Stimulated activated CD8-positive, alpha-beta memory T cell treated with anti-CD3 and anti-CD28 coated beads, Interleukin-7, amount 100 ng/mL, for 48 hours (primary cell): ENCODE results near the gene ESCO1.
"Not testable (repeated sequence)": the region's sequence is repeated elsewhere in the genome, so short reads cannot be mapped to it uniquely, and the experiment has no call there.

Source experiments
- DNase-seq, 2 donors: peaks; one replicate each; pipeline ENCODE4 v3.0.0-alpha.2; 2020; ENCODE audit warnings: low read depth in 1 of 2; ENCODE audit errors: extremely low read depth in 1 of 2

Gene ESCO1

DNA sequence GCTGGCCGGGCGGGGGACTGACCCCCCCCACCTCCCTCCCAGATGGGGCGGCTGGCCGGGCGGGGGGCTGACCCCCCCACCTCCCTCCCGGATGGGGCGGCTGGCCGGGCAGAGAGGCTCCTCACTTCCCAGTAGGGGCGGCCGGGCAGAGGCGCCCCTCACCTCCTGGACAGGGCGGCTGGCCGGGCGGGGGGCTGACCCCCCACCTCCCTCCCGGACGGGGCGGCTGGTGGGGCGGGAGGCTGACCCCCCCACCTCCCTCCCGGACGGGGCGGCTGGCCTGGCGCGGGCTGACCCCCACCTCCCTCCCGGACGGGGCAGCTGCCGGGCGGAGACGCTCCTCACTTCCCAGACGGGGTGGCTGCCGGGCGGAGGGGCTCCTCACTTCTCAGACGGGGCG is 8.1 kb downstream of the ESCO1 start:
- DNase-seq: not testable (repeated sequence)

DNA sequence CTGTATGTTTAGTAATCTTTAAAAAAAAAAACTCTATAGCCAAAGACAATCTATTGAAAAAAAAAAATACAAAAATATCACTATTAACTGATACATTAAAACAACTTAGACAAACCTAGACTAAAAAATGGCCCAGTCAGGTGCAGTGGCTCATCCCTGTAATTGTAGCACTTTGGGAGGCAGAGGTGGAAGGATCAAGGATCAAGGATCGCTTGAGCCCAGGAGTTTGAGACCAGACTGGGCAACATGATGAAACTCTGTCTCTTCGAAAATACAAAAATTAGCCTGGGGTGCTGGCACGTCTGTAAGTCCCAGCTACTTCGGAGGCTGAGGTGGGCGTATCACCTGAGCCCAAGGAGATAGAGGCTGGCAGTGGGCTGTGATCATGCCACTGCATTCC is 16.1 kb downstream of the ESCO1 start:
- no peak for DNase-seq

DNA sequence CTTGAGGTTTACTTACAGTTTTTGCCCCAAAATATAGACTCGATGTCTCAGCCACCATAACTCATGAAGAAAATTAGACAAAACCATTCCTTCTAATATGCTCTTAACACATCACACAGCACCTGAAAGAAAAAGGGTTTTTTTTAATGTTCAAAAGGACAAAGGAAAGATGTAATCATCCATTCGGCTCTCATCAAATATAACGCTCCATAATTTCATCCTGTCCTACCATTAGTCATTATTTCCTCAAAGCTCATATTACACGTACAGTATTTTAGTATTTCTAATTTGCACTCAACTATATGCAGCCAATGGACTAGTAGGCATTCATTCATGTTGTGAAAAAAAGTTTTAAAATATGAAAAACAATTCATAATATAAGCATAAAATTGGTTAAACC is 24.8 kb downstream of the ESCO1 start:
- DNase-seq: no peak

DNA sequence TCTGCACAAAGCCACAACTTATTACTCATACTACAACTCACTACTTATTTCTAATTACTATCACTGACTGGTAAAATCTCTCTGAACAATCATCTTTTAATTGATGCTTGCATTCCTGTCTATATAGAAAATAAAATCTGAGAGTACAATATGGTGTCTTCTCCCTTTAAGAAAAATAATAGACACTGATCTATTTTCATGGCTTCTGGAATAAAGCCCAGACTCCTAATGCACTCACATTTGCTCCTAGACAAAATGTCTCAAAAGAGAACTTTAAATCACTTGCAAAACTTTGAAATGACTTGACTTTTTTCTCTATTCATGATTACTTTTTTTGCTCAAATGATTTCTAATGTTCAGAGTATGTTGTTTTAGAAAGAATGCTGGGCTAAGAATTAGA is 28.7 kb downstream of the ESCO1 start:
- DNase-seq: no peak

DNA sequence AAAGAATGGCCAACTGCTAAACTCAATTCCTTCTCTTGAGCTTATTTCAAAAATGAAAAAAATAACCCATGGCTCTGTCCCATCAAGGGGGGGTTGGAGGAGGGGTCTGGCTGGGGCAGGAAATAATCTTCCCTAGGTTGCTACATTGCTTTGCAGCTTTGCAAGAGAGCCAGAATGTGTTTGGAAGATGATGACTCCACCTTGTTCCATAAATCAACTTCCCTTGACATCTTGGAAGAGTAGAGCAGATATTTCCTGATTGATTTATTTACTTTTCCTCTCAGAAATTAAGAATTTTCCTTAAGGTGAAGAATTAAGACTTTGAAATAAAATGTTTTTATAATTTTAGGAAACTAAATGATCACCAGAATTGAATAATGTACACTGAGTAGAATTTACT is 41.3 kb downstream of the ESCO1 start:
- no peak for DNase-seq

DNA sequence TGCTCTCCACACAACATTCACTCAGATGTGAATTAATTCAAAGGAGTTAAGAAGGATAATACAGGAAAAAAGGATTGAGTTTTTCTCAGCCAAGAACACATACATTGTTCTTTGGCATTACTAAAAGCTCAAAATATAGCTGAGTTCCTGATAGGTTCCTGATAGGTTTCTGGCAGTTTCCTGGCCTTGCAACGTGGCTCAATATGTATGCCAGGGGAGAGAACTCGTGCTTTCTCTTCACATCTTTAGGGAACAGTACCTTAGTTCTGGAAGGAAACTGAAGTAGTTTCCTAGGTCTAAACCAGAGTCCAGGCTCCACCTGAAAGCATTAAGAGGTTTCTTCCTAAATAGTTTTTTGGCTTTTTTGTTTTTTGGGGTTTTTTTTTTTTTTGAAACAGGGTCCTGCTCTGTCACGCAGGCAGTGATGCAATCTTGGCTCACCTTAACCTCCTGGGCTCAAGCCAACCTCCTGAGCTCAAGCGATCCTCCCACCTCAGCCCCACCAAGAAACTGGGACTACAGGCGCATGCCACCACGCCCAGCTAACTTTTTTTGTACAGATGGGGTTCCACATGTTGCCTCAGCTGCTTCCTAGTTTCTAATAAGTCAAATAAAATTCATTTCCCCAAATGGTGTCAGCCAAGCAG is 42.8 kb downstream of the ESCO1 start:
- no peak for DNase-seq

DNA sequence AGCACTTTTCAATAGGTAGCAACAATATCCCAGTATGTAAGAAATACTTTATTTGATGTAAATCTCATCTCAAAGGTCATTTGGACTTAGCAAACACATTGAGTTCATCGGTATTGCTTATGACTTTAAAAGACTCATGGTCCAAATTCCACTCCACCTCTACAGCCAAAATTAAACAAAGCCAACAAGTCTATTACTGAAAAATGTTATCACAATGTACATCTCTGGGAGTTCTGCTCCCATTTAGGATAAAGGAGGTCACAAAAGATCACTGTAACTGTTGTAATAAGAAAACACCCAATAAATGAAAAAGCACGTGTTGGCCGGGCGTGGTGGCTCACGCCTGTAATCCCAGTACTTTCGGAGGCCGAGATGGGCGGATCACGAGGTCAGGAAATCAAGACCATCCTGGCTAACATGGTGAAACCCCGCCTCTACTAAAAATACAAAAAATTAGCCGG is 50.0 kb downstream of the ESCO1 start:
- DNase-seq: no peak

DNA sequence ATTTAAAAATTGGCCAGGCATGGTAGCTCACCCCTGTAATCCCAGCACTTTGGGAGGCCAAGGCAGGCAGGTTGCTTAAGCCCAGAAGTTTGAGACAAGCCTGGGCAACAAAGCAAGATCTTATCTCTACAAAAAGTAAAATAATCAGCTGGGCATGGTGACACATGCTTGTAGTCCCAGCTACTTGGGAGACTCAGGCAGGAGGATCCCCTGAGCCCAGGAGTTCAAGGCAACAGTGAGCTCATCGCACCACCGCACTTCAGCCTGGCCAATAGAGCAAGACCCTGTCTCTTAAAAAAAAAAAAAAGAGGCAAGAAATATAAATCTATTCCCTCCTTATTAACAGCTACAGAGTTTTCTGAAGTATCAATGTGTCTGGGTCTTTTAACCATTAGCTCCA is 51.9 kb downstream of the ESCO1 start:
- DNase-seq: no peak

DNA sequence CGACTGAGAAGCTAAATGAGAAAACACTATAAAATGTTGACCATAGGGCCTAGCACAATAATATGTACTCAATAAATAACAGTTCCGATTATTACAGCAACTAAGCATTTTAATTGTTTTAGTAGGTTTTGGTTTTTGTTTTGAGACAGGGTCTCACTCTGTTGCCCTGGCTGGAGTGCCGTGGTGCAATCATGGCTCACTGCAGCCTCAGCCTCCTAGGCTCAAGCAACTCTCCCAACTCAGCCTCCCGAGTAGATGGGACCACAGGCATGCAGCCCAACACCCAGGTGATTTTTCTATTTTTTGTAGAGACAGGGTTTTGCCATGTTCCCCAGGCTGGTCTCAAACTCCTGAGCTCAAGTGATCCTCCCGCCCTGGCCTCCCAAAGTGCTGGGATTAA is 54.1 kb downstream of the ESCO1 start:
- DNase-seq: no peak

DNA sequence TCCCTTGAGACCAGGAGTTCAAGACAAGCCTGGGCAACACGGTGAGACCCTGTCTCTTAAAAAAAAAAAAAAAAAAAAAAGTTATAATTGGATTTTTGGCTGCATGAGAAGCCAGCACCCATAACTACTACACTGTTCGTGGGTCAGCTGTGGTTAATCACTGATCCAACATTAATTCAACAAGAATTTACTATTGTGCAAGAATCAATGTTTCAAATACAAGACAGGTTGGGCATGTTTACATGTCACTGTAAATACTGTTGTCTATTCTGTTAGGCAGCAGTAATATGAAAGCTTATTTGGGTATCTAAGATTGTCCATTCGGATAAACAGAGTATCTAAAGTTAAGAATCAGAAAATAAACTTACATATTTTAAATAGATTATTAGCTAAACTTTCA is 62.3 kb downstream of the ESCO1 start:
- DNase-seq: no peak

DNA sequence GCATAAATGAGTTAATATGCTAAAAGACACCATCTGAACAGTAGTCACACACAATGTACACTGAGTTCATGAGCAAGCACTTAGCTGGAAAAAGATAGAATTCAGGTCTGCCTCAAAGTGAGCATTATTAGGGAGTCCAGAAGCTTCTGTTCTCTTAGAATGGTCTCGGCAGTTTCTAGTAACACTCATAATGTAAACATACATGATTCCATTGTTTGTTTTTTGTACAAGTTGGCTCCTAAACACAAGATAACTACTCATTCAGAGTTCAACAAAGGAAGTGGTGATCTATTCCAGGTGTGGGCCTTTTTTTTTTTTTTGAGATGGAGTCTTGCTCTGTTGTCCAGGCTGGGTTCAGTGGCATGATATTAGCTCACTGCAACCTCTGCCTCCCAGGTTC is 66.2 kb downstream of the ESCO1 start:
- no peak for DNase-seq

DNA sequence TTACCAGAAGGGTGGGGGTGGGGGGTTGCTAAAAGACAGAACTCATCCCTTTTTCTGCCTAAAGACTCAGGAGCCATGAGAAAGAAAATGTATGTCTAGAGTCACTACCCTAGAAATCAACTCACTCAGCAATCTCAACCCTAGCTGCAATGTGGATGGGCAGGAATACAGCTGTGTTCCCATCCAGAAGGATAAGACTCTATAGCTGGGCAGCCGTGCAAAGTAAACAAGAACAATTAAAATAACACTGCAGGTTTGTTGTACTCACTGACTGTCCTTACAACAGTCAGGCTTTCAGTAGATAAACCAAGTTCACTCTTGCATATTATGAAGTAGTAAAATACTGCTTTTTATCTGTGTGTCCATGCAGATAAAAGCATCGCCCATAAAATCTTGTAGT is 74.0 kb downstream of the ESCO1 start:
- DNase-seq: no peak

DNA sequence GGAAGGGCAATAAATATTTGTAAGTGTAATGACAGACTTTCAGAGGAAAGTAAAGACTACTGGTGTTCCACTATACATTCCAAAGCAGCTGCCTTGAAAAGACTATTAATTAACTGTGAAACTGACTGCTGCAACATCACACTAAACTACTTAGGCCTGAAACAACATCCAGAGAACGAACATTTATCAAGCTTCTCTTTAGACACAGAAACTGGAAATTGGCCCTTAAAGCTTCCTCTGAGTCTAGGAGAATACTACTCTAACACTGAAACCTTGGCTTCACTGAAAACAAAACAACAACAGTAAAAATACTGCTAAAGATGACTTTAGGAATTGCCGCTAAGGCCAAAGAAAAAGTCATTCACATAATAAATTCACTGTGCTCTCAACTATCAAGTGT is 74.6 kb downstream of the ESCO1 start:
- no peak for DNase-seq

DNA sequence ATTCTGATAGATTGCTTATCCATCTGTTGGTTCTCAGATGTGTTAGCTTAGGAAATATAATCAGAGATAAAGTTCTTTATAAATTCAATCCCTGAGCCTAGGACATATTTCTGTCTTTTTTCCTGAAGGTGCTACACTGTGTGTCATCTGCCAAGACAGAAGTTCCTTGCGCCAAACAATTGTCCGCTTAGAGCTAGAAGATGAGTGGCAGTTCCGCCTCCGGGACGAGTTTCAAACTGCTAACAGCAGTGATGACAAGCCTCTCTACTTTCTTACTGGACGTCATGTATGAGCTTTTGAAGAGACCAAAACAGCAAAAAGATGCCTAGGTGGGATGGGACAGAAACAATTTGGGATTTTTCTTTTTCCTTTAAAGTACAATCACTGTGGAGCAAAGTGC is 78.0 kb downstream of the ESCO1 start:
- no peak for DNase-seq

DNA sequence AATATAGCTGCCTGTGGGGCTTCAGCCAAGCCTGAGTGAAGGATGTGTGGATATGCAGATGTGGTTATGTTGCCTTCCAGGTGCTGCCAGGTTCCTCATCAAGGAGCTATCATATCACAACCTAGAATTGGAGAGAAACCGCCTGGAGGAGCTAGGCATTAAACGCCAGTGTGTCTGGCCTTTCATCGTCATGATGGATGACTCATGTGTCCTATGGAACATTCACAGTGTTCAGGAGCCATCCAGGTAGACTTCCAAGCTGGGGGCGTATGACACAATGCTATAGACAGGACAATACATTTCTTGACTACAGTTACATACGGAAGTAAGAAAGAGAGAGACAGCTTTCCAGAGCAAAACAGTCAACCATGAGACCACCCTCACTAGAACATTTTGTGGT is 86.8 kb downstream of the ESCO1 start:
- DNase-seq: no peak

DNA sequence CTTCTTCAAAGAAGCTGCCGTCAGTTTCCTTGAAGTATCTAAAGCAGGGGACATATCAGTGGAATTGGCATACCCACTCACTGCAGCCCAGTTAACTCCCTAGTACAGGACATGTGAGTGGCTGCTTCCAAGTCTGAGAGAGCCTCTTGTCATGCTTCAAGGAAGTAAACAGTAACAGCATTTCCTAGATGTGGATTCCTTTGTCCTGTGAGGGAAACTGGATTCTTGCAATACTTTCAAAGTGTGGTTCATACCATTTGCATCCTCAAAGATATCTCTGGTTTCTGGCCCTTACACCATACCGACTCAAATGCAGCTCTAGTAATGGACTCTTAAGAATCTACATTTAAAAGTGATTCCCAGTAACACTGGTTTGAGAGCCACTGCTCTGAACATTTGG is 87.2 kb downstream of the ESCO1 start:
- DNase-seq: no peak

DNA sequence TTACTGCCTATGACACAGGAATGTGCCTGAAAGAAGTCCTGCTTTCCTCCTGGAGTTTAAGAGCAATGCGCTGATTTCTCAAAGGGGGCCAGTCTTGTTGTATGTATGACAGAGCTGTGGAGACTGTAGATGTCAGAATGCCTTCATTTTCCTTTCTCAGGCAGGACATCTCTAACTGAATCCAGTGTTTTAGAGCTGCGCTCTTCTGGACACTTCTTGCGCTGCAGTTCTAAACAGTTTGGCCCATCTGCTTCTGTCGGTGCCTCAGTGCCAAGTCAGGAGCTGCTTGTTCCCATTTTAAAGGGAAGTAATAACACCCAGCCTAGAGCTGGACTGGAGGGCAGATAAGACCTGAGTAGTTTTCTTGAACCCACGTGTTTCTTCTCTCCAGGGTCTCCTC is 91.4 kb downstream of the ESCO1 start:
- no peak for DNase-seq

DNA sequence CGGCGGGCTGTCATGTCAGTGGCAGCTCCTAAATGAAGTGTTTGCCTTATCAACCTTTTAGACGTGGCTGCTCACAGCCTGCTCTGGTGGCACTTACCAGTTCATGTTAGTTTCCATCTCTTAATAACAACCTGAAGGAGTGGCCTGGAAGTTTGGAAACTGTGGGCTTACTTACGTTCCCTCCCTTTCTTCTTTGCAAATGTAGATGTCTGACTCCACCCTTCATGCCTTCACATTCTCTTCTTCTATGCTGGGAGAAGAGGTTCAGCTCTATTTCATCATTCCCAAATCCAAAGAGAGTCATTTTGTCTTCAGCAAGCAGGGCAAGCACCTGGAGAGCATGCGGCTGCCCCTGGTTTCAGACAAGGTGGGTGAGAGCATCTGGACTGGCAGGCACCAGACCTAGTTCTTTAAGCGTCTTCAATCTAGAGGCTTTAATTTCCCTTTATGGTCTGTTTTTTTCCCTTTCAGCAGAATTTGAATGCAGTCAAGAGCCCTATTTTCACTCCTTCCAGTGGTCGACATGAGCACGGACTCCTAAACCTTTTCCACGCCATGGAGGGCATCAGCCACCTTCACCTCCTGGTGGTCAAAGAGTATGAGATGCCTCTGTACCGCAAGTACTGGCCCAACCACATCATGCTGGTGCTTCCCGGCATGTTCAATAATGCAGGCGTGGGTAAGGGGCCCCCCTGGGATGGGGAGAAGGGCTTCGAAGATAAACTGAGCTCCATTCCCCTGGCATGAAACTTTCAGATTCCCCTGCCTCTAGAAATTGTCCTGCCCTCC is 92.4 kb downstream of the ESCO1 start:
- DNase-seq: no peak

DNA sequence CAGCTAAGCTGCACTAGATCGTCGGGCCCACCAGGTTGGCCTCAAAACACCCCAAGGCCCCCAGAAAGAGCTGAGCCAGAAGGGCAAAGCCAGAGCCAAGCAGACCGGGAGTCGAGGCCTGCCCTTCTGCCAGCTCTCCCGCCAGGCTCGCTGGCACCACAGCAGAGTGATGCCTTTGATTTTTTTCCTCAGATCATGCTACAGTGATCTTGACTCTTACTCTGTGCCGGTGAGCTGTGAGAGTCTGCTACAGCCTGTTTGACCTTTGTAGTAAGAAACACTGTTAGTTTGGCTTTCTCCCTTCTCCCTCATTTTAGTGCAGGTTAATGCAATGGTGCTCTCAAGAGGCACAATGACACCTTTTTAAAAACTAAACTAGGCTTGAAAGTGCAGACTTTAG is 97.8 kb downstream of the ESCO1 start:
- no peak for DNase-seq

DNA sequence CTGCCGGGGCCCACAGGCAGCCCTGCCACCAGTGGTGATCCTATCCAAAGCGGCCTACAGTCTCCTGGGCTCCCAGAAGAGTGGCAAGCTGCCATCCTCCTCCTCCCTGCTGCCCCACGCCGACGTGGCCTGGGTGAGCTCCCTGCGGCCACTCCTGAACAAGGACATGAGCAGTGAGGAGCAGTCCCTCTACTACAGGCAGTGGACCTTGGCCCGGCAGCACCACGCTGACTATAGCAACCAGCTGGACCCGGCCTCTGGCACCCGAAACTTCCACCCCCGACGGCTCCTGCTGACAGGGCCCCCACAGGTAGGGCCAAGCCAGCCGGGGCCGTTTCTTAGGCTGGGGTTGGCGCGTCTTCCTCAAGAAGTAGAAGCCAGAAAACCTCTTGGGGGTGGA is 100.5 kb downstream of the ESCO1 start:
- DNase-seq: no peak

DNA sequence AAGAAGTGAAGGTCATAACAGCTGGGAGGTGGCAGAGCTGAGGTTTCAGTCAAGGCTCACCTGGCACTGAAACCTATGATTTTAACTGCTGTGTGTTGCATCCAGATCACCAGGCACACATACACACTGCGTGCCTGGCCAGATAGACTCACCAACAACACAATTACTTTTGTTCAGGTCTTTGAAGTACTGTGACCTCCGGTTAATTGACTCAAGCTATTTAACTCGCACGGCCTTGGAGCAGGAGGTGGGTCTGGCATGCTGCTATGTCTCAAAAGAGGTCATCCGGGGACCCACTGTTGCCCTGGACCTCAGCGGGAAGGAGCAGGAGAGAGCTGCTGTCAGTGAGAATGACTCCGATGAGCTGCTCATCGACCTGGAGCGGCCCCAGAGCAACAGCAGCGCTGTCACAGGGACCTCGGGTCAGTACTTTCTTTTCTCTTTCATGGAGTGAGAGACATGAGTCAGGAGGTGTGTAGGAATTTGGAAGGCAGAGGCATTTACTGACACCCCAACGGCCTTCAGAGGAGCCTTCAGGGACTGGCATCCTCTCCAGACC is 104.1 kb downstream of the ESCO1 start:
- DNase-seq: no peak

DNA sequence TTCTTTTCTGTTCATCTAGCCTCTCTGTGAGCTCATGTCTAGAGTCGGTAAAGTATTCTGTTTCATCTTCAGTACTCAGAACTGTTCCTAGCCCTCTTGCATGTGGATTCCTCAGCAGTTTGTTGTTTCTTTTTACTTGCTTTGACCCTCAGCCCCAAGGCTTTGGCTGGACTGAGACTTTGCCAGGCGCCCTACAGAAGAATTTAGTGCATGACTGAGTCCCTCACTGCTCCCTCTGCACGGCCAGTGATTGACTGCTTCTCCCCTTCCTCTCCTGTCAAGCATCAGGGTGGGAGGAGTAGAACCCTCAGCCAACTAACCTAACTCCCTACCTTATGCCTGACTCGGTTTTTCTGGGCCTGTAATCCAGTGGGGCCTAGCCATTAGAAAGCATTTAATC is 109.8 kb downstream of the ESCO1 start:
- DNase-seq: no peak
